Endometrium (tissue), 2 donors: ENCODE data around the gene GRAMD2B.

Experiments
- FAIRE-seq: peaks from 2 replicates; lab custom pipeline; 2012; peaks lifted over from hg19 to GRCh38; lab: Jason Lieb, UNC
- donor health status: control.
- donor health status: control.

Gene GRAMD2B

DNA sequence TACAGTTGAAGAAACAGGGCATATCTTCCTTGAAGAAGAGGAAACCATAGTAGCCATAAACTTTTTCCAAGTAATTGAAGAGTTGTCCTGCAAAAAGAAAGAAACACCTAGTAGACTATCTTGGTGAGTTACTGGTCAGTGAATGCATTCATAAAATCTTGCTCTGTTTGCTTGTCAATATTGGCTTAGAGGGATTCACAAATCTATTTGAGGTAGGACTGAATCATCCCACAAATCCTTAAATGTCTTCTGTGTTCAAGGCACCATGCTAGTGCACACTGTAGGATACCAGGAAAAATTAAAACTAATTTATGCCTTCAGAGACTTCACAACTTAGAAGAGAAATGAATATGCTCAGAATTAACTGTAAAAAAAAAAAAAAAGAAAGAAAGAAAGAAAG, 57.6 kb downstream of the GRAMD2B start:
- no peak for FAIRE-seq

GRCh38 chr5:126481243-126481642, 58.0 kb downstream of the GRAMD2B start:
- no peak for FAIRE-seq

DNA sequence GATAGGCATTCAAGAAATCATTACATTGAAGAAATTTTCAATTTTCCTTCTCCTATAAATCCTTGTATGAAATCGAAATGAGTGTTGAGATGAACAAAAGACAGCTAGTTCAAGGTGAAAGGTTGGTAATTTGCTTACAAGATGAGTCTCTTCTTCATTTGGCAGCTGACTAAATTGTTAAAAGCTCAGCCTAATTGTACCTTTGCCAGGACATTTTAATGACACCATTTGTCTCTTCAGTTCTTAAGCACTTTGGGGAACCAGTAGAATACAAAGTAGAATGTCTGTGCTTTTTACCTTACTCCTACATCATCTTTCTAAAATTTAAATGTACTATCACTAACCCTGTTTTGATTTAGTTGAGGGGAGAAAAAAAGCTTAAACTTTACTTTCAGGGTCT, 59.4 kb downstream of the GRAMD2B start:
- FAIRE-seq: peak; percentile 79

DNA sequence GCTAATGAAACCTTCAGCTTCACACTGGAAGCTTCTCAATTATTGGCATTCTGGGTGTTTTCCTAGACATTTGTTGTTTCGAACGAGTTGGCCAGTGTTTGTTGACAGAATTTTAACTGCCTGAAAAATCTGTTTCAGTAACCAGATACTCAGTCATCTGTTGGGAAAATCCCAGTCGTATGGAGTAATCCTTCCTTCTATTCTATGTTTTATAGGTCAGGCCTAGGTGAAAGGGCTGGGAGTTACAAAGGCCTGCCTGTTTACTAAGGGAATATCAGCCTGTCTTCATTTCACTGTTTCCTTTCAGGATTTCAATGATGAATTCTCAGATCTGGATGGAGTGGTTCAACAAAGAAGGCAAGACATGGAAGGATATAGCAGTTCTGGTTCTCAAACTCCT, 59.9 kb downstream of the GRAMD2B start:
- FAIRE-seq: no peak

DNA sequence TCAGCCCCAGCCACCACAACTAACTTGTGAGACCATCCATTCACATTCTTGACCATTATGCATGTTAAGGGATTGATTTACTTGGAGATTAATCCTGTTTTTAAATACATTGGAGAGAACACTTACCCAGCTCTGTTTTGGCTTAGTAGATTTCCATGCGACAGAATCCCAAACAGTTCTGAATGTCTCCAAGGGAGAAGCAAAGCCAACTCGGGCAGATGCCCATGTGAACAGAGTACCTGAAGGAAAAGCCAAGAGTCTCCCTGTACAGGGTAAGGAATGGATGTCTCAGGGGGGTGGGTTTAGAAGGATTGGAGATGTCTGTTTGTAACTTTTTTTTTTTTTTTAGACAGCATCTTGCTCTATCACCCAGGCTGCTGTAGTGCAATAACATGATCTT, 61.0 kb downstream of the GRAMD2B start:
- FAIRE-seq: no peak

- FAIRE-seq: no peak
These were observed 63.1 kb downstream of the GRAMD2B start for GRCh38 chr5:126486332-126486731.

DNA sequence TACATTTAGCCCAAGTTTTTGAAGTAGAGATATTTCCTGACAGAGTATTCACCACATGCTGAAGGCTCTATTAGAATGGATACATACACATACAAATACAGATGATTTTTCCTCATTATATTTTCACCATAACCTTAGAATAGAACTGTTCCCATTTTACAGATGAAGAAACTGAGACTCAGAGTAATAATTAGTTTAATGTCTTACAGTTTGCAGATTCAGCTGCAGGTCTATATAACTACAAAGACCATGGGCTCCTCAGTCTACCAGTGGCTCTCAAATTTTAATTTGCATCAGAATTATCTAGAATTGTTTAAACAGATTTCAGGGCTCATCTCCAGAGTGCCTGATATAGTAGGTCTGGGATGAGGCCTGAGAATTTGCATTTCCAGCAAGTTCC, 64.4 kb downstream of the GRAMD2B start:
- no peak for FAIRE-seq

GRCh38 chr5:126488443-126489065, 65.3 kb downstream of the GRAMD2B start:
- FAIRE-seq: peak; percentile 89

GRCh38 chr5:126490167-126490940, 67.1 kb downstream of the GRAMD2B start:
- FAIRE-seq: peak; percentile 70

- no peak for FAIRE-seq
These were observed 69.7 kb downstream of the GRAMD2B start for GRCh38 chr5:126492939-126493338.

DNA sequence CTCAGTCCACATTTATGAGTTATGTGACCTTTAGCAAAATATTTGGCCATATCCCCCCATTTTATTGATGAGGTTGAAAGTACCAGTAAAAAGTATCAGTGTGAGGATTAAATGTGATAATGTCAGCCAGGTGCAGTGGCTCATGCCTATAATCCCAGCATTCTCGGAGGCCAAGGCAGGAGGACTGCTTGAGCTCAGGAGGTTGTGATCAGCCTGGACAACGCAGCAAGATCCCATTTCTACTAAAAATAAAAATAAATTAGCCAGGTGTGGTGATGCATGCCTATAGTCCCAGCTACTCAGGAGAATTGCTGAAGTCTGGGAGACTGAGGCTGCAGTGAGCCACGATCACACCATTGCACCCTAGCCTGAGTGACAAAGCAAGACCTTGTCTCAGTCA, 71.2 kb downstream of the GRAMD2B start:
- no peak for FAIRE-seq

GRCh38 chr5:126497506-126497905, 74.3 kb downstream of the GRAMD2B start:
- FAIRE-seq: no peak

- no peak for FAIRE-seq
These were observed 76.1 kb downstream of the GRAMD2B start for GRCh38 chr5:126499278-126499677.

DNA sequence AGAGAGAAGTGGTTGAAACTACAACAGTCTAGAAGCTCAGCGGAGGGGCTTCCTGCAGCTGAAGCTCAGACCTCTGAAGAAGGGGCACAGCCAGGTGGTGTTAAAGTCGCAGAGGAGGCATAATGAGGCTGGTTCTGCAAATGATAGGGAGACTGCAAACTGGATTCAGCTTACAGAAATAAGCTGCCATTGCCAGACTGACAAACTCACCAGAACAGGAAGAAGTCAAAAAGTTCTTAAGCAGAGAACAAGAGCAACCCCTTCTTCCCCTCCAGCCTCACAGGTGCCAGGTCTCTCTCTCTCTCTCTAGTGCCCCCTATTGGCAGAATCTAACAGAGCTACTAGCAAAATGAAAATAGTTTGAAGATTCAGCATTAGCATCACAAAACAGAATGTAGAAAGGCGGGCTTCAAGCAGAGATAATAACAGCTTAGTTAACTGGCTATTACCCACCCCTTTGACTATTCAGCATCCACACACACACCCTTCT, 76.7 kb downstream of the GRAMD2B start:
- FAIRE-seq: no peak

- no peak for FAIRE-seq
These were observed 78.2 kb downstream of the GRAMD2B start for GRCh38 chr5:126501448-126501847.

GRCh38 chr5:126503602-126504104, 80.4 kb downstream of the GRAMD2B start:
- FAIRE-seq: no peak

GRCh38 chr5:126506079-126506478, 82.9 kb downstream of the GRAMD2B start:
- FAIRE-seq: no peak

- no peak for FAIRE-seq
These were observed 85.2 kb downstream of the GRAMD2B start for GRCh38 chr5:126508251-126508961.

DNA sequence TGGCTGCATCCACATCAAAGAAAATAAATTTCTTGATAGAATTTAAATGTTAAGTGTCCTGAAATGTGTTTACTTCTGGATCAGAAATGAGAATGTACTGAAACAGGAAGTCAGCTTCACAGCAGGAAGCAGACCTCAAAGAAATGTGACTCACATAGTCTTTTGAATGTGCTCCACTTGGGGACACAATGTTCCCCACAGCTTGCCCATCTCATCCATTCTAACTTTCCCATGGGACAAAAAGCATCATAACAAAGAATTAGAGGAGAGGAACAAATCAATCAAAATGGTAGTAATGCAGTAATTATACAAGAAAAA, 85.7 kb downstream of the GRAMD2B start:
- FAIRE-seq: peak; percentile 12

DNA sequence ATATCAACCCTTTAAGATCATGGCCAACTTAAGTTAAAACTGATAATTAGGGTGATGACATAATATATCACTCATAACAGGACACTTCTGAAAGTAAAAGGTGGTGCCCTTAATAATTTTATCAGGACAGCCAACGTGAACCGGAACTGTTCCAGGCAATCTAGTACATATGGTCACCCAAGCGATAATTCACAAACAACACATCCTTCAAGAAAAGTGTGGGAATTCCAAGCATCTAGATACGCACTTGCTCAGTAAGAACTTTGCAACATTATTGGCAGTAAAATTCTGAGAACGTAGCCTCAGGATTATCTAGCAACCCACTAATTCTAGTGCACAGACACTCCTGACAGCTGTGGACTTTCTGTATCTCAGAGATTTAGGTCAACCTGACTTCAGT, 86.1 kb downstream of the GRAMD2B start:
- FAIRE-seq: peak; percentile 60

- no peak for FAIRE-seq
These were observed 88.8 kb downstream of the GRAMD2B start for GRCh38 chr5:126511961-126512360.

GRCh38 chr5:126512451-126512850, 89.2 kb downstream of the GRAMD2B start:
- FAIRE-seq: no peak

GRCh38 chr5:126513302-126513701, 90.1 kb downstream of the GRAMD2B start:
- no peak for FAIRE-seq
